ENCODE results near the gene CNNM3.

The CNNM3 gene

DNA sequence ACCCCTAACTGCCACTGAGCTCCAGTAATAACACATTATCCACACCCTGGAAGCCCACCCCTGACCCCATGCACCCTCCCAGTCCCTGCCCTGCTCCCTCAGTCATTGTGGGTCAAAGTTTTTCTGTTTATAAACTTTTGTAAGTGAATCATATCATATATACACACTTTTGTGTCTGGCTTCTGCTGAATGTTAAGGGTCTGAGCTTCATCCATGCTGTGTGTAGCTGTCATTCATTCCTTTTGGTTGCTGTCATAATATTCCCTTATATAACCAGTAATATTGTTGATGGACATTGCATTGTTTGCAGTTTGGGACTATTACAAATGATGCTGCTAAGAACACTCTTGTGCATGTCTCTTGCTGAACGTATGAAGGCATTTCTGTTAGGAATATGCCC is 40.9 kb upstream of the CNNM3 start:
- Histone ChIP-seq H3K9me3 (ENCODE audit: severe bottlenecking) (no peaks in the 10 kb centered on the region), H3K27me3 (ENCODE audit: insufficient read depth, poor library complexity, severe bottlenecking) (no peaks in the 10 kb centered on the region), H3K4me1 (ENCODE audit: insufficient read depth, poor library complexity, severe bottlenecking) (no peaks in the 10 kb centered on the region), H3K4me3 (ENCODE audit: severe bottlenecking) (no peak overlapping the region), H3K36me3 (ENCODE audit: low read depth) (no peaks in the 10 kb centered on the region), H3K27ac (ENCODE audit: poor library complexity, severe bottlenecking) (no peak overlapping the region)
- DNase-seq (ENCODE audit: low spot score) (no peak), ATAC-seq (ENCODE audit: low read depth) (no peak)
- TF ChIP-seq, protein P1, sequence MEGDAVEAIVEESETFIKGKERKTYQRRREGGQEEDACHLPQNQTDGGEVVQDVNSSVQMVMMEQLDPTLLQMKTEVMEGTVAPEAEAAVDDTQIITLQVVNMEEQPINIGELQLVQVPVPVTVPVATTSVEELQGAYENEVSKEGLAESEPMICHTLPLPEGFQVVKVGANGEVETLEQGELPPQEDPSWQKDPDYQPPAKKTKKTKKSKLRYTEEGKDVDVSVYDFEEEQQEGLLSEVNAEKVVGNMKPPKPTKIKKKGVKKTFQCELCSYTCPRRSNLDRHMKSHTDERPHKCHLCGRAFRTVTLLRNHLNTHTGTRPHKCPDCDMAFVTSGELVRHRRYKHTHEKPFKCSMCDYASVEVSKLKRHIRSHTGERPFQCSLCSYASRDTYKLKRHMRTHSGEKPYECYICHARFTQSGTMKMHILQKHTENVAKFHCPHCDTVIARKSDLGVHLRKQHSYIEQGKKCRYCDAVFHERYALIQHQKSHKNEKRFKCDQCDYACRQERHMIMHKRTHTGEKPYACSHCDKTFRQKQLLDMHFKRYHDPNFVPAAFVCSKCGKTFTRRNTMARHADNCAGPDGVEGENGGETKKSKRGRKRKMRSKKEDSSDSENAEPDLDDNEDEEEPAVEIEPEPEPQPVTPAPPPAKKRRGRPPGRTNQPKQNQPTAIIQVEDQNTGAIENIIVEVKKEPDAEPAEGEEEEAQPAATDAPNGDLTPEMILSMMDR (IDR thresholded peaks at IDR 0.05; ENCODE audit: poor library complexity, severe bottlenecking), result no peak

DNA sequence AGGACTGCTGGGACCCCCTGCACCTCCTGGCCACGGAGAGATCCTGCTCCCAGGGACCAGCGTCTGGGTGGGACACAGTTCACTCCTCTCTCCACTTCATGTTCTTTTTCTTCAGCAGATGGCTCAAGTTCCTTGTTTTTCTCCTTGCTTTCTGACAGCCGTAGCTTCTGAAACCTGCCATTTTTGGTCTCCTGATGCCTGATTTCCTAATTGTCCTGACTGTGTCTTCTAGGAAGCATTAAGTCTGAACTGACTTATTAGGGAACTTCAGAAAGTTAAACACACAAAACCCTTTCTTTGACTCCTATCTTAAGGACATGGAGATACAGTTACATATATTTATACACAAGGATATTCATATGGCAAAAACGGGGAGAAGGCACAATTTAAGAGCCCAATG is 32.7 kb upstream of the CNNM3 start:
- H3K4me3 ChIP-seq (ENCODE audit: severe bottlenecking), result no peak overlapping the region
- TF ChIP-seq, protein P1 (IDR thresholded peaks at IDR 0.05; ENCODE audit: poor library complexity, severe bottlenecking), result no peak
- H3K4me1 ChIP-seq (ENCODE audit: insufficient read depth, poor library complexity, severe bottlenecking), result peaks cover 20% of the 10 kb centered on the region
- no peaks in the 10 kb centered on the region for H3K9me3 ChIP-seq (ENCODE audit: severe bottlenecking)
- ATAC-seq (ENCODE audit: low read depth), result no peak
- DNase-seq (ENCODE audit: low spot score), result no peak
- H3K27me3 ChIP-seq (ENCODE audit: insufficient read depth, poor library complexity, severe bottlenecking), result no peaks in the 10 kb centered on the region
- H3K27ac ChIP-seq (ENCODE audit: poor library complexity, severe bottlenecking), result no peak overlapping the region
- no peaks in the 10 kb centered on the region for H3K36me3 ChIP-seq (ENCODE audit: low read depth)

DNA sequence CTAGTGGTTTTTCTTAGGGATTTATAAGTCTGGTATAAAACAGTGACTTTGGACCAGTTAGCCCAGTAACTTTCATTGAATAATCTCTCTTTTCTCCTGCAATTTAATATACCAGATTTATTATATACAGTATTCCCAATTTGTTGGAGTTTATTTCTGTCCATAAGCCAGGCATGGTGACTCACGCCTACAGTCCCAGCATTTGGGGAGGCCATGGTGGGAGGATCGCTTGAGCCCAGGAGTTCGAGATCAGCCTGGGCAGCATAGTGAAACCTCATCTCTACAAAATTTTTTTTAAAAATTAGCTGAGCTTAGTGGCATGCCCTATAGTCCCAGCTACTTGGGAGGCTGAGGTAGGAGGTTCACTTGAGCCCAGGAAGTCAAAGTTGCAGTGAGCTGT is 28.7 kb upstream of the CNNM3 start:
- Histone ChIP-seq H3K27ac (ENCODE audit: poor library complexity, severe bottlenecking) (peak overlapping the region; percentile 67), H3K27me3 (ENCODE audit: insufficient read depth, poor library complexity, severe bottlenecking) (no peaks in the 10 kb centered on the region), H3K4me1 (ENCODE audit: insufficient read depth, poor library complexity, severe bottlenecking) (peaks cover 24% of the 10 kb centered on the region), H3K9me3 (ENCODE audit: severe bottlenecking) (no peaks in the 10 kb centered on the region), H3K4me3 (ENCODE audit: severe bottlenecking) (no peak overlapping the region), H3K36me3 (ENCODE audit: low read depth) (no peaks in the 10 kb centered on the region)
- ATAC-seq (ENCODE audit: low read depth) (no peak), DNase-seq (ENCODE audit: low spot score) (no peak)
- TF ChIP-seq, protein P1 (IDR thresholded peaks at IDR 0.05; ENCODE audit: poor library complexity, severe bottlenecking), result no peak

DNA sequence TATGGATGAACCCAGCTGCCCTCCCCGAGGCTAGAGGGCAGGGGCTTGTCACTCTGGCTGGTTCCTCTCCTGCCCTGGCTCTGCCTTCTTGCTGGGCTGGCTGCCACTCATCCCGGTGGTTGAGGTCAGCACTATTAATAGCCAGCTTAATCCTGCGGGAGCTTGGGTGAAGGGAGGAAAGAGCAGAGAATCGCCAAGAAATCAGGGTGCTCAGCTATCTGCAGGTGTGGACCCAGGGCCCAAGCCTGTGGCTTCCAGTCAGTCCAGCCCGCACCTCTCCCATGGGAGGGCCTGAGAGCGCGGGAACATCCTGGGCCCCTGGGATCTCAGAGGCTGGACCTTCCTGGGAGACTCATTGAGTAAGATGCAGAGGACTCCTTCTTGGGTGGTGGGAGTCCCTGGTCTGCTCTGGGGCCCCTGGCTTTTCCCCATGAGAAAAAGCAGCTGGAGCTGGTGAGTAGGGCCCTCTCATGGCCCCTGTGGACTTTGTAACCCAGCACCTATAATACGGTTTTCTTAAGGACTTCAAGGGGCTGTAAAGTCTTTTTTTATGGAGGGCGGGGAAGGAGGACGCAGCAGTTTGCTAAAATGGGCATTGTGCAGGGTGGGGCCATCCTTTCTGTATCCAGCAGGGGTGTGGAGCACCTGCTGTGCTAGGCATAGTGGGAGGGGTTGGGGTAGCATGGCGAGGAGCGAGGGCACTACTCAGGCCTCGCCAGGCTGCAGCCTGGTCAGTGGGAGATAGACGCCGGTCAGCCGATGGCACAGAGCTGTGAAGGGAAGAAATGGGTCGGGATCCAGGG is 27.4 kb upstream of the CNNM3 start:
- TF ChIP-seq, protein P1 (IDR thresholded peaks at IDR 0.05; ENCODE audit: poor library complexity, severe bottlenecking), result no peak
- peak; percentile 54 for ATAC-seq (ENCODE audit: low read depth)
- Histone ChIP-seq H3K9me3 (ENCODE audit: severe bottlenecking) (no peaks in the 10 kb centered on the region), H3K27me3 (ENCODE audit: insufficient read depth, poor library complexity, severe bottlenecking) (no peaks in the 10 kb centered on the region), H3K36me3 (ENCODE audit: low read depth) (no peaks in the 10 kb centered on the region), H3K4me1 (ENCODE audit: insufficient read depth, poor library complexity, severe bottlenecking) (peaks cover 24% of the 10 kb centered on the region), H3K4me3 (ENCODE audit: severe bottlenecking) (no peak overlapping the region), H3K27ac (ENCODE audit: poor library complexity, severe bottlenecking) (peak overlapping the region; percentile 67)
- DNase-seq (ENCODE audit: low spot score), result no peak

DNA sequence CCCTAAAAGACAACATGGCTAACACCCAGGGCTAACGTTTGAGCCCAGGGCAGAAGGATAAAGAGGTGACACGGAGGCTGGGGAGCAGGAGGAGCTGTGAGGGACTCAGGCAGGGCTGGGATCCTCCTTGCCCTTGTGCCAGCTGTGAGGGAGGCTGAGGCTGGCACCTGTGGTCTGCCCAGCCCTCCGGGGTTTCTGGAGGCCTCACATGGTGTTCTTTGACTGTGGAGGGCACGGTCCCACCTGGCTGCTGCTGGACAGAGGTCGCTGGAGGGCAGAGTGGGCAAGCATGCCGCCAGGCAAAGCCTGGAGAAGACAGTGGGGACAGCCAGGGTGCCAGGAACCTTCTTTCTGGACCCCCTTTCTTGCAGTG is 26.8 kb upstream of the CNNM3 start:
- H3K4me3 ChIP-seq (ENCODE audit: severe bottlenecking), result no peak overlapping the region
- peaks cover 24% of the 10 kb centered on the region for H3K4me1 ChIP-seq (ENCODE audit: insufficient read depth, poor library complexity, severe bottlenecking)
- H3K9me3 ChIP-seq (ENCODE audit: severe bottlenecking), result no peaks in the 10 kb centered on the region
- no peaks in the 10 kb centered on the region for H3K36me3 ChIP-seq (ENCODE audit: low read depth)
- no peak for ATAC-seq (ENCODE audit: low read depth)
- no peak for DNase-seq (ENCODE audit: low spot score)
- no peak overlapping the region for H3K27ac ChIP-seq (ENCODE audit: poor library complexity, severe bottlenecking)
- TF ChIP-seq, protein P1 (IDR thresholded peaks at IDR 0.05; ENCODE audit: poor library complexity, severe bottlenecking), result no peak
- no peaks in the 10 kb centered on the region for H3K27me3 ChIP-seq (ENCODE audit: insufficient read depth, poor library complexity, severe bottlenecking)
